OCI-LY7 (cell line): ENCODE results near the gene INHBB. TPM values are rescaled to one million over a fixed set of nuclear protein-coding genes. Genes with fewer than 3 reads are reported as not detected.

Experiments used
- BruUV-seq: library from RNA; stranded (reverse); fragments of 400-500 nt; replicated peaks from 2 replicates; lab custom pipeline; 2021; lab: Mats Ljungman, UMichigan
- CTCF ChIA-PET: fragments of 300-600 bp; sonication (Branson Sonifier 250); formaldehyde crosslinking; loops from one replicate; lab custom pipeline; 2022; ENCODE audit warnings: antibody characterized with exemption; ENCODE audit not compliant: unreplicated experiment; lab: Charles Lee
- POLR2A ChIA-PET: fragments of 300-600 bp; sonication (Branson Sonifier 250); formaldehyde crosslinking; loops from one replicate; lab custom pipeline; 2022; ENCODE audit warnings: antibody characterized with exemption; lab: Charles Lee
- DNase-seq: peaks from one replicate; pipeline ENCODE4 v3.0.0-alpha.2; 2015; ENCODE audit warnings: low spot score
- H2AFZ ChIP-seq: fragments of 200-600 bp; sonication (generic), shearing (Covaris generic); 2 replicates; pipeline ENCODE4 v1.6.1; 2014; ENCODE audit warnings: mild to moderate bottlenecking, antibody characterized with exemption, low read length, moderate library complexity
- H3K27ac ChIP-seq: fragments of 200-600 bp; sonication (generic); 2 replicates; pipeline ENCODE4 v1.5.1; 2014; ENCODE audit warnings: mixed run types, low read depth, mild to moderate bottlenecking, moderate library complexity, low read length, inconsistent platforms; ENCODE audit not compliant: poor library complexity, severe bottlenecking
- H3K36me3 ChIP-seq: fragments of 200-600 bp; sonication (generic); 2 replicates; pipeline ENCODE4 v1.6.1; 2014; ENCODE audit warnings: mild to moderate bottlenecking, antibody characterized with exemption, low read length, moderate library complexity, mixed read lengths; ENCODE audit not compliant: insufficient read depth
- H3K4me1 ChIP-seq: fragments of 200-600 bp; sonication (generic); 2 replicates; pipeline ENCODE4 v1.5.1; 2014; ENCODE audit warnings: mild to moderate bottlenecking, low read length; ENCODE audit not compliant: insufficient read depth, poor library complexity, severe bottlenecking
- H3K4me2 ChIP-seq: fragments of 200-600 bp; sonication (generic); 2 replicates; pipeline ENCODE4 v1.6.1; 2014; ENCODE audit warnings: mild to moderate bottlenecking, low read length
- H3K4me3 ChIP-seq: fragments of 200-600 bp; sonication (generic); 2 replicates; pipeline ENCODE4 v1.5.1; 2014; ENCODE audit warnings: mild to moderate bottlenecking, low read depth, low read length; ENCODE audit not compliant: poor library complexity, severe bottlenecking
- H3K79me2 ChIP-seq: fragments of 200-600 bp; sonication (generic); 2 replicates; pipeline ENCODE4 v1.6.1; 2016; ENCODE audit warnings: low read depth, mild to moderate bottlenecking, low read length, moderate library complexity, mixed read lengths; ENCODE audit not compliant: insufficient read depth
- H3K9me2 ChIP-seq: fragments of 200-600 bp; sonication (generic); 2 replicates; pipeline ENCODE4 v1.6.1; 2016; ENCODE audit warnings: mild to moderate bottlenecking, low read length, mixed read lengths; ENCODE audit not compliant: insufficient read depth
- H3K9me3 ChIP-seq: fragments of 200-600 bp; sonication (generic); 2 replicates; pipeline ENCODE4 v1.6.1; 2014; ENCODE audit warnings: mild to moderate bottlenecking, mixed run types, low read length, mixed read lengths
- H4K20me1 ChIP-seq: fragments of 200-600 bp; sonication (generic); 2 replicates; pipeline ENCODE4 v1.6.1; 2014; ENCODE audit warnings: mild to moderate bottlenecking, antibody characterized with exemption, low read length, moderate library complexity, mixed read lengths; ENCODE audit not compliant: insufficient read depth
- EZH2phosphoT487 ChIP-seq: fragments of 200-600 bp; sonication (generic); IDR thresholded peaks from 2 replicates; pipeline ENCODE4 v1.6.1; 2018; ENCODE audit warnings: low read depth, borderline replicate concordance, mild to moderate bottlenecking, mixed run types, antibody characterized with exemption, low read length, moderate library complexity, mixed read lengths
- intact Hi-C: fragments of 100-400 bp; cut with micrococcal nuclease; formaldehyde crosslinking; loops from one replicate; pipeline ENCODE4 v1.10.0; 2022; ENCODE audit not compliant: unreplicated experiment
- total RNA-seq, 2 experiments: library from RNA; depleted of rRNA in 1 of 2; stranded (reverse); fragments of >200 nt in 1 of 2; shearing (Covaris generic) in 1 of 2; gene quantifications; 2 replicates each; pipeline ENCODE4 v1.2.3, GENCODE V29; 2014 to 2022
- TF ChIP-seq, protein P1 (sequence below): fragments of 200-600 bp; sonication (generic); conservative IDR thresholded peaks from 2 replicates; pipeline ENCODE4 v1.5.1; 2014; ENCODE audit warnings: mild to moderate bottlenecking, antibody characterized with exemption, low read length, moderate library complexity, mixed read lengths

The INHBB gene
- total RNA-seq, 2 experiments from 2014 or later, result not detected

DNA sequence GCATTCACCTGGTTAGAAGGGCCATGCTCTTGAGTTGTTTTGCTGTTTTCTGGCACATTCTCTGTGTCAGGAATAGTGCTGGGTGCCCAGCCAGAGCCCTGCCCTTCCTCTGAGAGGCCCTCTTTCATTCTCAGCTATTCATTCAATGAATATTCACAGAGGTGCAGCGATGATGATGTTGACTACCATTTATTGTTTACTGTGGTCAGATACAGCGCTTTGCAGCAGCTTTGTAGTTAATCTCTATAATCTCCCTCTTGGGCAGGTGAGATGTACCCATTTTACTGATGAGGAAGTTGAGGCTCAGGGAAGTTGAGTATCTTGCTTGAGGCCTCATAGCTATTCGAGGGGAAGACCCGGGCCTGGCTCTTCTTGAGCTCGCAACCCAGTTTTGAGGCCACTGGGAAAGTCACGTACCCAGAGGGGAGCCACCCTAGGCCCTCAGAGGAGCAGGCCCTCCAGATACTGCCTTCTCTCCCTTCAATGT lies 9.9 kb downstream of the INHBB start:
- no peak for DNase-seq
- Histone ChIP-seq H3K4me1 (no peaks in the 10 kb centered on the region), H3K4me2 (no peak overlapping the region), H3K9me2 (no peaks in the 10 kb centered on the region), H3K36me3 (no peaks in the 10 kb centered on the region), H3K9me3 (no peaks in the 10 kb centered on the region), H3K27ac (no peak overlapping the region), H4K20me1 (no peaks in the 10 kb centered on the region), H3K79me2 (no peaks in the 10 kb centered on the region), H3K4me3 (no peak overlapping the region), H2AFZ (no peak overlapping the region)
- ChIA-PET POLR2A (interaction anchor here (0.6 kb wide), 1 partner anchor 719 kb away, joined by 3 read pairs; no protein-coding TSS in a partner anchor), CTCF (no interaction called here)
- no peak for TF ChIP-seq EZH2phosphoT487
- TF ChIP-seq, protein P1, sequence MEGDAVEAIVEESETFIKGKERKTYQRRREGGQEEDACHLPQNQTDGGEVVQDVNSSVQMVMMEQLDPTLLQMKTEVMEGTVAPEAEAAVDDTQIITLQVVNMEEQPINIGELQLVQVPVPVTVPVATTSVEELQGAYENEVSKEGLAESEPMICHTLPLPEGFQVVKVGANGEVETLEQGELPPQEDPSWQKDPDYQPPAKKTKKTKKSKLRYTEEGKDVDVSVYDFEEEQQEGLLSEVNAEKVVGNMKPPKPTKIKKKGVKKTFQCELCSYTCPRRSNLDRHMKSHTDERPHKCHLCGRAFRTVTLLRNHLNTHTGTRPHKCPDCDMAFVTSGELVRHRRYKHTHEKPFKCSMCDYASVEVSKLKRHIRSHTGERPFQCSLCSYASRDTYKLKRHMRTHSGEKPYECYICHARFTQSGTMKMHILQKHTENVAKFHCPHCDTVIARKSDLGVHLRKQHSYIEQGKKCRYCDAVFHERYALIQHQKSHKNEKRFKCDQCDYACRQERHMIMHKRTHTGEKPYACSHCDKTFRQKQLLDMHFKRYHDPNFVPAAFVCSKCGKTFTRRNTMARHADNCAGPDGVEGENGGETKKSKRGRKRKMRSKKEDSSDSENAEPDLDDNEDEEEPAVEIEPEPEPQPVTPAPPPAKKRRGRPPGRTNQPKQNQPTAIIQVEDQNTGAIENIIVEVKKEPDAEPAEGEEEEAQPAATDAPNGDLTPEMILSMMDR, result no peak
- intact Hi-C loops, result no loop called here
- BruUV-seq, result no TSS peak

DNA sequence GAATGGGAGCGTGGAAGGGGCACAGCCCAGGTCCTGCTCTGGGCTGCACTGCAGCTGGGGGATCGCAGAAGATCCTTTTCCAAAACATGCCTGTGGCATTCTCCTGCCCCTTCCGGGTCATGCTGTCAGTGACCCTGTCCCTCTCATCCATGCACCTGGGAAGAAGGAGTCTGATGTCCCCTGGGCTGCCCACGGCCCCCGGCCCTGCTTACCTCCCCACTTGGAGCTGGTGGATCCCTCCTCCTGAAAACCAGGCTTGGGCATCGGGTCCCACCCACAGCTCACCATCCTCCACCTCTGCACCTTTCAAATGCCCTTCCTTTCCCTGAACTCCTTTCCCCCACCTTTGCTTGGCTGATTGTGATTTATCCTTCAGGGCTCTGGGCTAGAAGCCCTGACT lies 11.8 kb downstream of the INHBB start:
- Histone ChIP-seq H3K4me3 (no peak overlapping the region), H3K9me3 (no peaks in the 10 kb centered on the region), H3K27ac (no peak overlapping the region), H3K4me1 (no peaks in the 10 kb centered on the region), H3K79me2 (no peaks in the 10 kb centered on the region), H3K4me2 (no peak overlapping the region), H4K20me1 (no peaks in the 10 kb centered on the region), H3K9me2 (no peaks in the 10 kb centered on the region), H3K36me3 (no peaks in the 10 kb centered on the region), H2AFZ (no peak overlapping the region)
- ChIA-PET POLR2A (no interaction called here), CTCF (interaction anchor here (0.6 kb wide), 1 partner anchor 41 kb away, joined by 5 read pairs; no protein-coding TSS in a partner anchor)
- no TSS peak for BruUV-seq
- DNase-seq, result no peak
- TF ChIP-seq, protein P1, result no peak
- no peak for TF ChIP-seq EZH2phosphoT487
- intact Hi-C loops, result no loop called here

DNA sequence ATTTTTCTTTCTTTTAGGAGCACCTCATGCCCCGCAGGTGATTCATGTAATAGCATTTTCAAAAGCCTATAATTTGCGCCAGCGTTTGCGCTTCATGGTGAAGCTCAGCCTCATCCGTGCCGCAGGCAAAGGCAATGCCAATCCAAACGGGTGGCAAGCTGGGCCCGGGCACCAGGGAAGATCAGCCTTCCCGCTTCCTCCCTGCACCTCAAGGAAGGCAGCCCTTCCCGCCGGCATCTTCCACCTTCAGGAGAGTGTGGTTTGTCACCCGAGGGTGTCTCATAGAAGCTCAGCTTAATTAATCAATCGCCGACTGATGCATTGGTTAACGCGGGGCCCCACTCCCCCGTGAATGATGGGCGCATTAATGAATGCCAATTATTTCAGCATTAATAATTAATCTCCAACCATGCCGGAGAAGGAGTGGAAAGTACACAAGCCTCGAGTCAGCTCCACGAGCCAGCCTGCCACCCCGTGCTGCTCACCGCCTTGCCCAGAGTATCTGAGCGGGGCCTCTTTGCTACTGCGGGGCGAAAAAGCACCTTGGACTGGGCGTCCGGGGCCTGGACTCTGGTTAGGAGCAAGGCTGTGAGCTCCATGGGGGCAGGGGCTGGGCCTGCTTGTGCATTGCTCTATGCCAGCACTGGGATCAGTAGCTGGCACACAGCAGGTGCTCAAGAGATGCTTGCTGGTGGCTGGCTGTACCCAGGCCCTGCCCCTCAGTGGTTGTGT lies 13.0 kb downstream of the INHBB start:
- TF ChIP-seq EZH2phosphoT487, result no peak
- TF ChIP-seq, protein P1, result no peak
- Histone ChIP-seq H3K9me3 (no peaks in the 10 kb centered on the region), H4K20me1 (no peaks in the 10 kb centered on the region), H3K79me2 (no peaks in the 10 kb centered on the region), H3K4me3 (no peak overlapping the region), H3K4me2 (no peak overlapping the region), H3K9me2 (no peaks in the 10 kb centered on the region), H3K36me3 (no peaks in the 10 kb centered on the region), H3K4me1 (no peaks in the 10 kb centered on the region), H2AFZ (no peak overlapping the region), H3K27ac (no peak overlapping the region)
- CTCF ChIA-PET, result no interaction called here
- no TSS peak for BruUV-seq
- no peak for DNase-seq
- intact Hi-C loops, result no loop called here
- POLR2A ChIA-PET, result no interaction called here
